NCI-H2196 treated with DMSO at 0.1 percent for 48 hours (cell line): ENCODE results near the gene P2RX3.
"Not testable (repeated sequence)": the region's sequence is repeated elsewhere in the genome, so short reads cannot be mapped to it uniquely, and the experiment has no call there.

Source experiments
- DNase-seq: peaks from one replicate; lab custom pipeline; 2025; ENCODE audit not compliant: unreplicated experiment; lab: John Stamatoyannopoulos, UW

The P2RX3 gene

DNA sequence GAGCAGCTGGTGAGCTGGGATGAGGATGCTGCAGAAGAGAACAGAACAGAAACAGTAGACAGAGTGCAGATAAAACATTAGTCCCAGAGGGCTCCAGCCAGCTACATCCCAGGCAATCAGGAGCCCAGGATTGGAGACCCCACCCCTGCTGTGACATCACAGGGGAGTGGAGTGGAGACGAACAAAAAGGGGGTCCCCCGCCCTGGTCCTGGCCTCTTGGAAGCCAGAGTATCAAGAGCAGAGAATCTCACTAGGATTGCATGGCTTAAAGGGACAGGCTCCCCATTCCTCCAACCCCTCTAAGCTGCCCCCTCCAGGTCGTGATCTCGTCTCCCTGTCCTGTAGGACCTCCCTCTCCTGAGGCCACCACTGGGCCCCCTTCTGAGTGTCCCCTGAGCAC is at the start of gene P2RX3:
P2RX3 (plus strand) TSS at position 211 of the 400 bp plus-strand sequence. CDS start 199 bp downstream, outside the sequence.
- no peak for DNase-seq

DNA sequence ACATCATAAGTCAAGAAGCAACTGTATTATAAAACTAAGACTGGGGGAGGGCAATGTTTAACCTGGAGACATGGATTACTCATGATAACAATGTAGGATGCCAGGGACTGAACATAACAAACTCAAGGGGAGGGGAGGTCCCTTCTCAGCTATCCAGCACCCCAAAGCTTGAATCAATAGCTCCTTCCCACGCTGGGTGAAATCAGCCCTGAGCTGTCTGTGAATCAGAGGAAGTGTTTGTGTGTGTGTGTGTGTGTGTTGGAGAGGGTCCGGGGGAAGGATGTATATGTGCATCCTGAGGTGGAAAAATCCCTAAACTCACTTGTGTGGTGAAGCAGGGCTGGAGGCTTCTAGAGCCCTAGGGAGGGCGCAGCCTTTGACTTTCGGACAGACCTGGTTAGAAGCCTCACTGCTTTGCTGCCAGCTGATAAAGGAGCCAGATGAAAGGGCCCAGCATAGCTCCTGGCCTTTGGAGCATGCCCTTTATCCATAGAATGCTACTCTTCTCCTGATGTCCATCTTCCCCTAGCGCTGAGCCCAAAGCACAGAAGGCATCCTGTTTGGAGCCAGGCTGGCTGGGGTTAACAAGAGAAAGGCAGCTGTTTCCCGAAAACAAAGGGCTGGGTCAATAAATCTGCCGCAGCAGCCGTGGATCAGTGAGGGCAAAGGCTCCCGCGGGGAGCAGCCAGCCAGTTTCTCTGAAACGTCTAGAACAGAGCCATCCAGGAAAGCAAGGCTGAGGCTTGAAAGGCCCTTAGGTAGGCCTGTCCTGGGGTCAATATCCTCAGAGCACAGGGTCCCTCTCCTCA is 49.2 kb upstream of the P2RX3 start:
- peak; percentile 21 for DNase-seq

DNA sequence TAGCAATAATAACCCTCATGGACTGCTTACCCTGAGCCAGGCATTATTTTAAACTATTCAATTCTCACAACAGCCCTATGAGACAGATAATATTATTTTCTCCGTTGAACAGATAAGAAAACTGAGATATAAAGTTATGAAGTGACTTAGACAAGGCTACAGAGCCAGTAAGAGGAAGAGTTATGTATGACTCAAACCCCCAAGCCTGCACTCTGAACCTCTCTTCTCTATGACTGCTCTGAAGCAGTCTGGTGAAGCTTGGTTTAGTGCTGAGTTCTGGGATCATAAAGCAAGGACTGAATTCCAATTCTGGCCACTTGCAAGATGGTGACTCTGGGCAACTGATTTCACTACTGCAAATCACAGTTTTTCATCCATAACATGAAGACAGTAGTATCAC is 47.9 kb upstream of the P2RX3 start:
- no peak for DNase-seq

DNA sequence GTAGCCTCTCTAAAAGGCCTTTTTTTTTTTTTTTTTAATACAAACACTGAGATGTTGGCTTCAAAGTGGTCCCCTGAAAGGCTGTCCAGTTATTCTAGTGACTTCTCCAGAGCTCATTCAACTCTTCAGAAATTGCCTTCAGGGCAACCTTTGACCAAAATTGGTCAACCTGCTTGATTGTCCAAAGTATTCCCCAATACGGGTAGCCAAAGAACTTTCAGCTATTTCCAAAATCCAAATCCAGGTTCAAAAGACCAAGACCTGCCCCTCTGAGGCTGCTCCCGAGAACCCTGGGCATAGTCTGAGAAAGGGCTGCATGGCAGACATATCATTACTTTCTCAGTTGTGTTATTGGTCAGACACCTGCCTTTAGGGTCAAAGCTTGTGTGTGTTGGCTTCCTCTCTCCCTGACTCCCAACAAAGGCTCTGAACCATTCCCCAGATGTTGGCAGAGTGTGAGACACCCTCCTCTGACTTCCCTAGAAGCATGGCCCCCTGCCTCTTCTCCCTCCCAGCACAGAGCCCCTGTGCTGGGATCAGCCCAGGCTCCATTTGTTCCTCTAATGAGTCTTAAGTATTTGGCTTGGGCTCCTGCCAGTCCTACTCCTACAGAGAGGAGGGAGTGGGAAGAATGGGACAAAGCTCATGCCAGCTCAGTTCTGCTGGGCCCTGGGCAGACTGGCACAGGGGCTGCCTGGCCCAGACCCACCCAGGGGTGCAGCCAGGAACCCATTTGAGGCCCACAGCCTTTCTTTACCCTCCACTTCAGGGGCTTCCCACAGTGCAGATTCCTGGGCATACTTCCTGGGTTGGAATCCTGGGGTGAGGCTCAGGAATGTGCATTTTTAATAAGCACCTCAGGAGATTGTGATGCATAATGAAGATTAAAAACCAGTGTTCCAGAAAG is 43.7 kb upstream of the P2RX3 start:
- peak; percentile 23 for DNase-seq

DNA sequence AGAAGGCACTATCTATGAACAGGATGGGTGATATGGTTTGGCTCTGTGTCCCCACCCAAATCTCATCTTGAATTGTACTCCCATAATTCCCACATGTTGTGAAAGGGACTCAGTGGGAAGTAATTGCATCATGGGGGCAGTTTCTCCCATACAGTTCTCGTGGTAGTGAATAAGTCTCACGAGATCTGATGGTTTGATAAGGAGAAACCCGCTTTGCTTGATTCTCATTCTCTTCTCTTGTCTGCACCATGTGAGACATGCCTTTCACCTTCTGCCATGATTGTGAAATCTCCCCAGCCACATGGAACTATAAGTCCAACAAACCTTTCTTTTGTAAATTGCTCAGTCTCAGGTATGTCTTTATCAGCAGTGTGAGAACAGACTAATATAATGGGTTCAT is 41.9 kb upstream of the P2RX3 start:
- DNase-seq = not testable (repeated sequence)

DNA sequence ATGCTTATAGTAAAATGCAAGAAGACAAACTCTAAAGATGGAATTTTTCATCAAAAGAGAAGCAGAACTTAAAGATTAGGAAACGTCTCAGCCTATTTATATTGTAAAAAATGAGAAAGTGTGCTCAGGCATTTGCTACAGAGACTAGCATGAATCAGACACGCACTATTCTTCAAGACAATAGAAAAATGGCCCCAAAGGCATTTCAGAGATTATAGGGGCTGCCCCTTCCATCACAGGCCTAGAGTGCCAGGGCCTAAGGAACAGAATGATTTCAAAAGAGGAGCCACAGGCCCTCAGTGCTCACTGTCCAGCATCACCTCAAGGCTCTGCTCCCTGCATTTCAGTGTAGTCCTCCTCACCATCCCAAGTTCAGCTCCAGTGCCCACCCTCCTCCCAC is 40.9 kb upstream of the P2RX3 start:
- no peak for DNase-seq

DNA sequence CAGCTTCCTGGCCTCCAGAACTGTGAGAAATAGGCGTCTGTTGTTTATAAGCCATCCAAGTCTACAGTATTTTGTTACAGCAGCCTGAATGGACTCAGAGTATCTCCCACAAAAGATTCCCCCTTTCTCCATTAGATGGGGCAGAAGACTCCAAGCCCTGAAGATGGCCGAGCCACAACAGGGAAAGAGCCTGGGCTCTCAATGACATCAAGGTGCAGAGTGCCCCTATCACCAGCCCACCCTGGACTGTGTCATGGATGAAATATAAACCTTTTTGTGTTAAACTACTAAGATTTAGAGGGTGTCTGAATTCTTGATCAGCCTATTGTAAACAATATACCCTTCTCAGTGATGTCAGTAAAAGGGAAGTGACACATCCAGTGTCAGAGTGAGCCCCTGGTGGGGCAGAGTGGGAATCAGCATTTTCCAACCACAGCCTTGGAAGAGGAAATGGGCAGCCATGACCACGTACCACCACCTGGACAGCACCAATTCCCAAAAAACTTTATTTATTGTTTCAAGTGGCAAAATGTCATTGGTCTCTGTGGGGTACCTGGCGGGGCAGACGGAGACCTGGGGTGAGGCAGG is 38.9 kb upstream of the P2RX3 start:
- DNase-seq = no peak

DNA sequence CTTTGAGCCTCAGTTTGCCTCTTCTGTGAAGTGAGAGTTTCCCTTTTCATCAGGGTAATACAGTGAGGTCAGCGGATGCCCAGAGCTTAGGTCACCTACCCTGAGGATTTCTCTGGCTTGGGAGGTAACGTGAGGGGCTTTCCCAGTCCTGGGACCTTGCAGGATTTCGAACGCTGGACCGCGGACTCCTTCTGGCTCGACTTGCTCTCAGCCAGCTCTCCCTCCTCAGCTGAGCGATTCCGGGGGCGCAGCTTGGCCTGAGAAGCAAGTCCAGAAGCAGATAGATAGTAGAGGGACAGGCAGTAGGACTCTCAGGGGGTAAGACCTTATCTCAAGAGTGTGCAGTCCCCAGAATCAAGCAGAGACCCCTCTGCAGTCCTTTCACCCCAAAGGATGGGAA is 37.4 kb upstream of the P2RX3 start:
- DNase-seq = no peak

DNA sequence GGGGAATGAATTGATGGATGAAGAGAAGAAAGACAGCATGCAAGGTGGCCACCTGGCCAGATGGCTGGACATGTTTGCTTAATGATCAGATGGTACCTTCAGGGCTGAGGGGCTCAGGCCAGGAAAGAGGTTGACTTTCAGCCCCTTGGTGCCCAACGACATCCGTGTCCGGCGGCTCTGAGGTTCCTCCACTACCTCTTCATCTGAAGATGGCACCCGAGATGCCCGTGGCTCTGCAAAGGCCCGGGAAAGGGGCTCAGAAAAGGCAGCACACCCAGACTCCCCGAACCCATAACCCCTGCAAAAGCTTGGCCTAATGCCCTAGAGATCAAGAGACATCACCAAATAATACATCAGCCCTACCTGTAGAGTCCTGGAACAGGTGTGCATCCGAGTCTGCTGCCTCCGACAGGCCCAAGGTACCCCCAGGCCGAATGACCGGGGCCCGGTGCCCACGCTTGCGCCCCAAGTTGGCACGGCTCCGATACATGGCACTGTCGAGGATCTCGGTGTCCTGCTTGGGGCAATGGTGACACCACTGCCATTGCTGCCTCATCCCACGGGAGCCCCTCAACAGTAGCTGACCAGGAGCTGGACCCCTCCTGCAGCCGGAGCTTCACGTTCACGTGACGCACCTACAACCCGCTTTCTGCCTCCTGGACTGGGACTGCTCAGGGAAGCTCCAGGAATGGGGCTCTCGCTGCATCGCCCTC is 36.3 kb upstream of the P2RX3 start:
- DNase-seq = no peak

DNA sequence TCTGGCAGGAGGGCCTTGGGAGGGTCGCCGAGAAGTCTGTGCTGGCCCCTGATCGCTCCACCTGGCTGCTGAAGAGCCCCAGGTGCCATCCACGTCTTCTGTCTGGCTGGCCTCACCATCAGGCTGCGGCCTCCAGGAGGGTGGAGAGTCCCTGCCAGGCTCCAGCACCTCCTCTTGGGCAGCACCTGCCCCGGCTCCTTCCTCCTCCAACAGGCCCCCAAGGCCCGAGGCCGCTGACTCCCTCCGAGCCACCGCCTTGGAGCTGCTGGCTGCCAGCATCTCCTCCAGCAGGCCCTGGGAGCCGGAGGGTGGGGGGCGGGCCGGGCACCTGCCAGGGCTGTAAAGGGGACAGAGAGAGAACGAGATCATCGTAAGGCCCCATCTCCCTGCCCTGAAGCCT is 35.7 kb upstream of the P2RX3 start:
- no peak for DNase-seq

DNA sequence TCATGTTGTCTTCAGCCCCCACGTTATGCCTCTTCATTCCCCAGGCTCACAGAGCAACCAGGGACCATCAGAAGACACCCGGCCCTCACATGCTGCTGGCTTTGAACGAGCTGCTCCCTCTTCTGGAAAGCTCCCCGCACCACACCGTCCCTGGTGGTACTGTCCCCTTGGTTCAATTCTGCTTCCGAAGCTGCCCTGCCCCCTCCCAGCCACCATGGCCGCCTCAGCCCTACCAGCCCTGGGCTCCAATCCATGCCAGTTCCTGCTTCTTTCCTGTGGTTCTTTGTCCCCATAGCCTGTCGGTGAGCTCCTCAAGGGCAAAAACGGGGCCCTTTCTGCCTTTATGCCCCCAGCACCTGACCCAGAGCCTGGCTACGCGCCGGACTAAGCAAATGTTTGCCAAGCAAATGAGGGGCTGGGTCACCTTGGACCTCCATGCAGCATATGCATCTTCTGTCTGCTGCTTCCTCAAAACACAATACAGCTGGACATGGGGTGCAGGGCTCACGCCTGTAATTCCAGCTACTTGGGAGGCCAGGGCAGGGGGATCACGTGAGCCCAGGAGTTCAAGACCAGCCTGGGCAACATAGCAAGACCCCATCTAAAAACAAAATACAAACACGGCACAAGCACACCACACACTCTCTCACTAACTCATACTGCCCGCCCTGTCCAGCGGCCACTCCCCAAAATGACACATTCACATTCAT is 34.7 kb upstream of the P2RX3 start:
- DNase-seq = no peak

DNA sequence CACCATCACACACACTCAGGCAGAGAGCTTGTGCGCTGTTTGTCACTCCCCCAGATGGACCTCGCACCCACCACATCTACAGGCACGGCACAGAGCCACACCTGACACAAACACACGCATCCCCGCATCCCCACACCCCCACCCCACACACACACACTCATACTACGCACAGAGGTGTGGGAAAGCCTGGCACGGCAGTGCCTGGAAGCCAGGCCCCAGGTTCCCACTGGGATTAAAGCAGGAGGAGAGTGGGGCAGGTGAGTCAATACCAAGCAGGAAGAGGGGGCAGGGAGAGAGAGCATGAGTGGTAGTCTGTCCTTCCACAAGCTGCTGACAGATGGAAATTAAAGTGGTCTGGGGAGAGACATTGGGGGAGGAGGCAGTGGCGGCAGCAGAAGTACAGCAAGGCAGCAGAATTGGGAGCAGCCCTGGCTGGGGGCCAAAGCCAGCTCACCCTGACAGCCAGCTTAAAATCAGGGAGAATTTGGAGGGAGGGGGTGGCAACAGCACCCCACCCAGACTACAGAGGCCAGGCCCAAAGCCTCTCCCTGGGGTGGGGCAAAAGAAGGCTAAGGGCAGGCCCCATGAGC is 34.1 kb upstream of the P2RX3 start:
- peak; percentile 31 for DNase-seq

DNA sequence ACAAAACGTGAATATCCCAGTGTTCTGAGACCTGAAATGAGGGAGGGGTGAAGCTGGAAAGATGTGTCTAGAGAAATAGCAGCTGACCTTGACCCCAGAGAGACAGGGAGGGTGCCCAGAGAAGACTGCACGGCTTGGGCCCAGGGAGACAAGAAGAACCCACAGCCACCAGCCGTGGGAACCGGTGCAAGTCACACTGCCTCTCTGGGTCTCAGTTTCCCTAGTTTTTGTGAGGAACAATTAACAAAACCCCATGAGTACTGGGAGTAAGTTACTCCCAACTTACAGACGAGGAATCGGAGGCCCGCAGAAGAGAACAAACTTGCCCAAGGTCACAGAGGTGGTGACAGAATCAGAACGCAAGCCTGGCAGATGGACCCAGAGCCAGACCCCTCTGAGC is 32.6 kb upstream of the P2RX3 start:
- no peak for DNase-seq

DNA sequence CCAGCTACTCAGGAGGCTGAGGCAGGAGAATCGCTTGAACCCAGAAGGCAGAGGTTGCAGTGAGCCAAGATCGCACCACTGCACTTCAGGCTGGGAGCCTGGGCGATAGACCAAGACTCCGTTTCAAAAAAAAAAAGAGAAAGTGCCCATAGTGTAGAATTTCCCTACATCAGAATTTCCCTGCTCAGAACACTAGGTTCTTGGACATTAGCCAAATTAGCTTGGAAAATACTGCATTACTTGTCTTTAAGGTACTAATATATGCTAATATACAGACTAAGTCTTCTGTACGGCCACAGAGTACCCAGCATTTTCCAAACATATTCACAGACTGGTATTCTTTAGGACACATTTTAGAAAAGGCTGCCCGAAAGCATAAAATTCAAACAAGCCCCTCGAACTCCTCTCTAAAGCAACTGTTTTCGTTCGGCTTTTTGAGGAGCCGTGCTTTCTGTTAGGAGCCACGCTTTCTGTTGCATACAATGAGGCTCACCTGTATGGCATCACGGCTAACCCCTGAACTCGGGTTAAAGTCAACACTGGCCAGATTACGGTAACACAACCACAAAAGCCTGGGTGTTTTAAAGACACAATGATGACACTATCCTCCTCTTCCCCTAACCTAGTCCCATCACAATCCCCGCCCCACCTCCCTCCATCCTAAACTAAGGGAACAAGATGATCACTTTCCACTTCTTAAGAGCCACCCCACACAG is 31.8 kb upstream of the P2RX3 start:
- DNase-seq = no peak

DNA sequence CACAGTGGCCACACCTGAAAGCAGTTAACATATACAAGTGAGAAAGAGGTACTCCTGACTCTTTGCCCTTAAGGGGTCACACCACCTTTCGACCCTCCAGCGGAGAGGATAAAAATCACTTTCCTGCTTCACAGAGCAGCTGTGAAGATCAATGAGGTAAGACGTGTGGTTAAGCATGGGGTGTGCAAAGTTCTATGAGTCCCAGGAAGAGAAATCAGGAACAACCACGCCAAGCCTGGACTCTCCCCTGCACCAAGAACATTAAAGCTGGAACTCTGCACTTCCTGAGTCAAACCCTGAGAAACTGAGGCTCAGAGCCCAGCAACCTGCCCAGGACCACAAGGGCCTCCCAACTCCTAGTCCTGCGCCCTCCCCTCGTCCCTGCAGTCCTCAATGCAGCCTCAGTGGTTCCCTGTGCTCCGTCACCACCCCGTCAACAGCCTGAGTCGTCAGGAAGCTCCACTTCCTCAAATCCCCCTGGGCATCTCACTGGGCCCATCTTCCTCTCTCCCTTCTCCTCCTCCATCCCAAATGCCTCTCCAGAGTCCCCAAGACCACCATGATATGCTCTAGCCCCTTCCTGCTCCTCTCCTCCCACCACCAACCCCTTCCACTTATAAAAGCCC is 31.1 kb upstream of the P2RX3 start:
- DNase-seq = no peak

DNA sequence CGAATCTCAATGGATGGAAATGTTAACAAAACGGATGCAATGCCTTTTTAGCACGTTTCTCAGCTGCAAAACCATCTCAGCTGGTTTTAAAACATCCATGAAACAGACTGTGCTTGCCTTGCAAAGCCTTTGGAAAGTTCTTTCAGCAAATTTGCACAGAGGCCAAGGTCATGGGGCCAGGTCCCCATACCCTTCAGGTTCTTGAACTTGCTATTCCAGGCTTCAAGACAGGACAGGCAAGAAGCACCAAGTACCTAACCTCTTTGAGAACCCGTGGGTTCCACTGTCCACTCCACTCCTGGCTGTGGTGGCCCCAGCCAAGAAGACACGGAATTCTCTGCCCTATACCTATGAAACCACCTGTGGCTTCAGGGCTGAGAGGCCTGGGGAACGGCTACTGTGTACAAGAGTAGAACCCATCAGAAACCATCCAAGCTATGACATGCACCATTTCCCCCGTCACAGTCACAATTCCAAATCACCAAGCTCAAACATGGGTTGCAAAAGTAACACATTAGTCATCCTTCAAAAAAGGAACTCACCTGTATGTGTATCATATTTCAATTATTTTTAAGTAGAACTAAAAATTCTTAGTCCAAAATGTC is 30.4 kb upstream of the P2RX3 start:
- no peak for DNase-seq

DNA sequence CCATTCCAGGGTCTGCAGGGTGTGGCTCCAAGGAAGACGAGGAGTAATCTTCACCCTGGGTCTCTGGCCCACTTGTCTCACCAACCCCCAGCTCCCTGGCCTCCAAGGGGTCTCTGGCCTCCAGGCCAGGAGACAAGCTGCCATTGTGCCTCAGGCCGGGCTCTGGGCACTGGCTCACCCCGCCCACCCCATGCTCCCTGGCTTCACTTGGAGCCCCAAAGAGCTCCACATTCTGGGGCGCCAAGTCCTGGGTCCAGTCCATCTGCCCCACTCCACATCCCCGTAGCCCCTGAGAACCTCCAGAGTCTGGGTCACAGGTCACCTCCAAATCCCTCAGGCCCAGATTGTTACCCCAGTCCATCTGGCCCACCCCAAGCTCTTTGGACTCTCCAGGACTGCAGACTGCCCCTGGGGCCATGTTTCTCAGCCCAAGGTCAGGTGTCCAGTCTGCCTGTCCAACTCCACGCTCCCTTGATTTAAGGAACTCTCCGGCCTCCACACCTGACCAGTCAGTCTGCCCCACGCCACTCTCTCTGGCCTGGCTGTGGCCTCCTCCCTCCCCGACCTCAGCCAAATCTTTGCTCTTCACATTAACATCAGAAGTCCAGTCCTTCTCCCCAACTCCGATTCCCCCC is 29.6 kb upstream of the P2RX3 start:
- DNase-seq = no peak
